HL-60 (cell line): ENCODE data around the gene LORICRIN.

ENCODE experiments used
- GABPA ChIP-seq: IDR thresholded peaks from 2 replicates; pipeline ENCODE4 v1.6.1; 2012; ENCODE audit warnings: low read depth
- POLR2AphosphoS5 ChIP-seq: IDR thresholded peaks from 2 replicates; pipeline ENCODE4 v1.6.1; 2012; ENCODE audit warnings: low read depth
- TF ChIP-seq, protein P1 (sequence below): IDR thresholded peaks from one replicate; pipeline ENCODE4 v1.5.1; 2011; ENCODE audit warnings: low read length, control low read depth, inconsistent platforms; ENCODE audit not compliant: insufficient read depth

DNA sequence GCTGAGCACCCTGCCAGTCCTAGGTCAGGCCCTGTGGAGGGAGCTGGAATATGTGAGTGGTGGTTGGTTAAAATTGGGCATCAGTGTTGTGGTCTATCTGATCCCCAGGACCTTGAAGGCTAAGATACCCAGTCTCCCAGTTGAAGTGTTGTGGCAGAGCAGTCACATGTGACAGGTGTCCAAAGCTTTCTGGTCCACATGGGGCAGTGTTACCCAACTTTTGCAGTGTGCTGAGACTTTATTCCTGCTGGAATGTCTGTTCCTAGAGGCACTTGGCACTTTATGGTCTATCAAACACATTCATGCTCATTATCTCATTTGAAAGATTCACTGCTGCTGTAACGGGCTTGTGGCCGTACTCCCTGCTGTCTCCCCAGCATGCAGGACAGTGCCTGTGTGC lies 21.0 kb upstream of the LORICRIN start:
- no peak for TF ChIP-seq GABPA
- TF ChIP-seq POLR2AphosphoS5, result no peak
- TF ChIP-seq, protein P1, sequence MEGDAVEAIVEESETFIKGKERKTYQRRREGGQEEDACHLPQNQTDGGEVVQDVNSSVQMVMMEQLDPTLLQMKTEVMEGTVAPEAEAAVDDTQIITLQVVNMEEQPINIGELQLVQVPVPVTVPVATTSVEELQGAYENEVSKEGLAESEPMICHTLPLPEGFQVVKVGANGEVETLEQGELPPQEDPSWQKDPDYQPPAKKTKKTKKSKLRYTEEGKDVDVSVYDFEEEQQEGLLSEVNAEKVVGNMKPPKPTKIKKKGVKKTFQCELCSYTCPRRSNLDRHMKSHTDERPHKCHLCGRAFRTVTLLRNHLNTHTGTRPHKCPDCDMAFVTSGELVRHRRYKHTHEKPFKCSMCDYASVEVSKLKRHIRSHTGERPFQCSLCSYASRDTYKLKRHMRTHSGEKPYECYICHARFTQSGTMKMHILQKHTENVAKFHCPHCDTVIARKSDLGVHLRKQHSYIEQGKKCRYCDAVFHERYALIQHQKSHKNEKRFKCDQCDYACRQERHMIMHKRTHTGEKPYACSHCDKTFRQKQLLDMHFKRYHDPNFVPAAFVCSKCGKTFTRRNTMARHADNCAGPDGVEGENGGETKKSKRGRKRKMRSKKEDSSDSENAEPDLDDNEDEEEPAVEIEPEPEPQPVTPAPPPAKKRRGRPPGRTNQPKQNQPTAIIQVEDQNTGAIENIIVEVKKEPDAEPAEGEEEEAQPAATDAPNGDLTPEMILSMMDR, result no peak
